Ammon's horn (tissue), 1 donor: ENCODE results near the gene RUVBL2.
A peak's percentile ranks its signal among the peaks of the same experiment; 100 is the strongest.

ENCODE experiments used
- DNase-seq: peaks from one replicate; pipeline ENCODE4 v3.0.0-alpha.2; 2016; ENCODE audit warnings: low spot score

The RUVBL2 gene

GRCh38 chr19:48964205-48965039 is 29.3 kb upstream of the RUVBL2 start:
- DNase-seq = peak; percentile 43

- DNase-seq = peak; percentile 99
Observed at GRCh38 chr19:48965040-48965805, 28.5 kb upstream of the RUVBL2 start, which contains the start of gene FTL. Gene FTL, plus strand, starts transcription at chr19:48965309. Its CDS starts 199 bp downstream, at chr19:48965508.

GRCh38 chr19:48965806-48966540 is 27.7 kb upstream of the RUVBL2 start:
- DNase-seq = peak; percentile 96

- DNase-seq = no peak
Observed at GRCh38 chr19:48966541-48967345, 26.9 kb upstream of the RUVBL2 start.

GRCh38 chr19:48967346-48968178 is 26.1 kb upstream of the RUVBL2 start:
- DNase-seq = peak; percentile 80

- DNase-seq = no peak
Observed at GRCh38 chr19:48968179-48968661, 25.5 kb upstream of the RUVBL2 start.

- DNase-seq = no peak
Observed at GRCh38 chr19:48968813-48969218, 24.9 kb upstream of the RUVBL2 start.

- DNase-seq = no peak
Observed at GRCh38 chr19:48969276-48970138, 24.2 kb upstream of the RUVBL2 start.

GRCh38 chr19:48970139-48970766 is 23.4 kb upstream of the RUVBL2 start:
- no peak for DNase-seq

- peak; percentile 85 for DNase-seq
Observed at GRCh38 chr19:48970923-48971395, 22.7 kb upstream of the RUVBL2 start.

- no peak for DNase-seq
Observed at GRCh38 chr19:48975947-48976847, 17.5 kb upstream of the RUVBL2 start.

GRCh38 chr19:48977061-48977460 is 16.6 kb upstream of the RUVBL2 start:
- DNase-seq = no peak

- no peak for DNase-seq
Observed at GRCh38 chr19:48982280-48982679, 11.4 kb upstream of the RUVBL2 start.

- DNase-seq = no peak
Observed at GRCh38 chr19:48985711-48986110, 8.0 kb upstream of the RUVBL2 start.

GRCh38 chr19:48986211-48986610 is 7.5 kb upstream of the RUVBL2 start:
- no peak for DNase-seq

- DNase-seq = no peak
Observed at GRCh38 chr19:48987323-48987722, 6.4 kb upstream of the RUVBL2 start.

GRCh38 chr19:48988286-48988685 is 5.4 kb upstream of the RUVBL2 start:
- no peak for DNase-seq

- no peak for DNase-seq
Observed at GRCh38 chr19:48988860-48989259, 4.8 kb upstream of the RUVBL2 start.
